HG02759 (cell line): Measurements from ENCODE around the gene AGXT2.

Experiments used
- ATAC-seq: cut with Tn5 transposase; IDR thresholded peaks from one replicate; pipeline ENCODE4 v1.9.1; 2021; ENCODE audit warnings: mild to moderate bottlenecking, moderate library complexity; ENCODE audit not compliant: unreplicated experiment

The AGXT2 gene

GRCh38 chr5:35047785-35048404, at the start of gene AGXT2:
TSS of gene AGXT2 (minus strand) at chr5:35047949. CDS start at chr5:35047892, 57 bp downstream.
- no peak for ATAC-seq

GRCh38 chr5:35096932-35097331, 49.2 kb upstream of the AGXT2 start:
- ATAC-seq = no peak

- no peak for ATAC-seq
Measured at GRCh38 chr5:35096216-35096615, 48.5 kb upstream of the AGXT2 start.

GRCh38 chr5:35095366-35095765, 47.6 kb upstream of the AGXT2 start:
- no peak for ATAC-seq

GRCh38 chr5:35094948-35095347, 47.2 kb upstream of the AGXT2 start:
- no peak for ATAC-seq

GRCh38 chr5:35092703-35093102, 45.0 kb upstream of the AGXT2 start:
- no peak for ATAC-seq

- no peak for ATAC-seq
Measured at GRCh38 chr5:35091704-35092103, 44.0 kb upstream of the AGXT2 start.

- ATAC-seq = peak; percentile 57
Measured at GRCh38 chr5:35089334-35090314, 41.9 kb upstream of the AGXT2 start.

GRCh38 chr5:35087991-35088390, 40.2 kb upstream of the AGXT2 start:
- no peak for ATAC-seq

- no peak for ATAC-seq
Measured at GRCh38 chr5:35083150-35083549, 35.4 kb upstream of the AGXT2 start.

GRCh38 chr5:35082530-35082929, 34.8 kb upstream of the AGXT2 start:
- no peak for ATAC-seq

- no peak for ATAC-seq
Measured at GRCh38 chr5:35081134-35081533, 33.4 kb upstream of the AGXT2 start.

GRCh38 chr5:35073160-35073559, 25.4 kb upstream of the AGXT2 start:
- no peak for ATAC-seq

GRCh38 chr5:35069188-35069587, 21.4 kb upstream of the AGXT2 start:
- ATAC-seq = no peak

- no peak for ATAC-seq
Measured at GRCh38 chr5:35067985-35068384, 20.2 kb upstream of the AGXT2 start.

- peak; percentile 88 for ATAC-seq
Measured at GRCh38 chr5:35066260-35066795, 18.6 kb upstream of the AGXT2 start.

GRCh38 chr5:35063414-35063813, 15.7 kb upstream of the AGXT2 start:
- no peak for ATAC-seq

GRCh38 chr5:35061211-35061770, 13.5 kb upstream of the AGXT2 start:
- no peak for ATAC-seq

- no peak for ATAC-seq
Measured at GRCh38 chr5:35060236-35060635, 12.5 kb upstream of the AGXT2 start.

GRCh38 chr5:35059251-35059650, 11.5 kb upstream of the AGXT2 start:
- ATAC-seq = no peak

- peak; percentile 87 for ATAC-seq
Measured at GRCh38 chr5:35058374-35058788, 10.6 kb upstream of the AGXT2 start.
